Frontal cortex (tissue), 4 donors: Measurements from ENCODE around the gene ACY1. TPM values are rescaled to one million over a fixed set of nuclear protein-coding genes. Genes with fewer than 3 reads are reported as not detected.

Experiments used
- DNase-seq, 2 donors: peaks; one replicate each; pipeline ENCODE4 v3.0.0; 2012; ENCODE audit warnings: low spot score in 2 of 2
- FAIRE-seq: peaks from 2 replicates; lab custom pipeline; 2012; peaks lifted over from hg19 to GRCh38; lab: Jason Lieb, UNC
- small RNA-seq: library from RNA; depleted of rRNA; stranded (forward); fragments of <200 nt; gene quantifications from one replicate; pipeline ENCODE3, GENCODE V24; 2014
- total RNA-seq: library from RNA; depleted of rRNA; stranded (reverse); fragments of >200 nt; gene quantifications from one replicate; pipeline ENCODE4 v1.2.3, GENCODE V29; 2014
- donor health status: control.
- donor health status: control.
- donor health status: control.

ACY1 gene
- total RNA-seq, 1 donor from 2014 or later, result 3.3 TPM

DNA sequence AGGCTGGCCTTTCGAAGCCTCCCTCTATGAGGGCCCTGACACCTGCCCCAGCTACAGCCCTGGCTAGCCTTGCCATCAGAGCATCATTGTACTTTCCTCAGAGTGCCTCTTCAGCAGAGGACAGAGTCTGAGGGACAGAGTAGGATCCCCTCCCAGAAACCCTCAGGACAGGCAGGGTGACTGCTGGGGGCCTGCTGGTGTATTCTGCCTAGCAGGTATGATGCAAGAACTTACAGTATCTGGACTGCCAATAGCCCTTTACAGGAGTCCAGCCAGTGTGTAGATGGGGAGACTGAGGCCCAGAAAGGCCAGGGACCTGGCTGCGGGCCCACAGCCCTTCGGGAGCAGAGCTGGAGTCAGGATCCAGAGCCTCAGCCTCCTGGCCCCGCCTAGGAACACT, 54.0 kb downstream of the ACY1 start:
- no peak for DNase-seq
- no peak for FAIRE-seq

DNA sequence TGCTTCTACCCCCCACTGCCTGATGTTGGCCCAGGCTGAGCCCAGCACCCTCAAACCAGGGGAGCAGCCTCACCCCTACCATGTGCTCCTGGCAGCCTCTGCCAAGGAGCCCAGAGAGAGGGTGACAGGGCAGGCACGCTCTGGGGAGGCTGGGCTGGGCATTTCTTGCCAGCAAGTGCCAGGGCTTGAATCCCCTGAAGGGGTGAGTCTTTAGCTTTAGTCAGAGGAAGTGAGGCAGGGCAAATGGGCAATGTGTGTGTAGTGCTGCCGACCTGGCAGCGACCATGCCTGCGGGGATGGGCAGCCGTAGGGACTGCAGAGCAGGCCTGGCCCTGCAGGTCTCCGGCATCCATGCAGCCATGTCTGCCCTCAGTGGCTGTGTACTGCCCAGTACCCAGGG, 54.9 kb downstream of the ACY1 start:
- FAIRE-seq (no peak), DNase-seq (no peak)

Small RNAs within 50 kb of the gene (small RNA-seq; reads per million reads assigned to genes)
- not detected for gene AC115284.1

Other genes with a start within 250 kb of the ACY1 start
- gene IQCF6, start 204.3 kb upstream of the ACY1 start, total RNA-seq, result not detected
- gene IQCF2, start 121.9 kb upstream of the ACY1 start, total RNA-seq, result not detected
- gene IQCF5, start 107.9 kb upstream of the ACY1 start, total RNA-seq, result not detected
- gene IQCF1, start 80.2 kb upstream of the ACY1 start, total RNA-seq, result not detected
- gene RRP9, start 41.6 kb upstream of the ACY1 start, total RNA-seq, result 20.8 TPM
- gene PARP3, start 41.2 kb upstream of the ACY1 start, total RNA-seq, result 3.3 TPM
- 0.41 TPM for gene GPR62, start 28.2 kb upstream of the ACY1 start, total RNA-seq
- gene PCBP4, start 16.1 kb upstream of the ACY1 start, total RNA-seq, result 45.7 TPM
- 1.6 TPM for gene ABHD14B, start 9.5 kb upstream of the ACY1 start, total RNA-seq
- gene ABHD14A, start 8.5 kb upstream of the ACY1 start, total RNA-seq, result 22.8 TPM
- gene RPL29, start 12.4 kb downstream of the ACY1 start, total RNA-seq, result 852 TPM
- gene DUSP7, start 73.0 kb downstream of the ACY1 start, total RNA-seq, result 8.6 TPM
- gene POC1A, start 170.9 kb downstream of the ACY1 start, total RNA-seq, result 2.4 TPM
- gene ALAS1, start 214.6 kb downstream of the ACY1 start, total RNA-seq, result 51.4 TPM
- not detected for gene TLR9, start 242.1 kb downstream of the ACY1 start, total RNA-seq